ENCODE data around the gene SREBF1. TPM values are rescaled to one million over a fixed set of nuclear protein-coding genes. Genes with fewer than 3 reads are reported as not detected.

Gene SREBF1
- polyA plus RNA-seq, 1 experiment: 13.6 TPM

DNA sequence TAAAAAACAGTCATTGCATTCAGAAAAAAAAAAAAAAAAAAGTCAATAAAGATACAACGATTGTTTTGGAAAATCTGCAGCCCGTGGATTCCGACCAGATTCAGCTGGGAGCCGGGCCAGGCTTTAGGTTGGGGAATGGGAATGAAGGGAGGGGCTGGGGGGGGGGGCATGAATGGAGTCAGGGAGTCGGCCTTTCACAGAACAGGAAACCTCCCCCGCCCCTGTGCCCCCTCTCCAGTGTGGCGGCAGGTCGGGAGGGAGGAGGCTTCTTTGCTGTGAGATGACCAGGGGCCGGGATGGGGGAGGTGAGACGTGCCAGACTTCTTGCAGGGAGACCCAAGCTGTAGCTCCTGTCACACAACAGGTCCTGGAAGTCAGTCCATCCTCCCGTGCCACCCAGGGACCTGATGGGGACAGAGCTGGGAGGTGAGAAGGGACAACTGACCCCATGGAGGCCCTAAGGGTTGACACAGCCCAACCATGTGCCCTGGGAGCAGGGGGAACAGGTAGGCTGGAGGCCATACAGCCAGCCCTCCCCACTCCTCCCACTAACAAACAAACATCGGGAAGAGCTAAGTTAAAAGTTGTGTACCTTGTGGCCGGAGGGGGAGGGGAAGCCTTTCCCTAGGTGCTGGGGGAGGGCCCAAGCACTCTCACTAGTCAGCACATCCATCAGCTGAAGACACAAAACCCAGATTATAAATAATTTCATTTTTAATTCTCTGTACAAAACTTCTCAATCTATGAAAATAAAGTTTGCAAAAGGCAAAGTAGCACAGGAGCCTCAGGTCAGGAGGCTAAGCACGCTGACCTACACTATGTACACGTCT, 25.2 kb downstream of the SREBF1 start:
- TF ChIP-seq, protein P1, sequence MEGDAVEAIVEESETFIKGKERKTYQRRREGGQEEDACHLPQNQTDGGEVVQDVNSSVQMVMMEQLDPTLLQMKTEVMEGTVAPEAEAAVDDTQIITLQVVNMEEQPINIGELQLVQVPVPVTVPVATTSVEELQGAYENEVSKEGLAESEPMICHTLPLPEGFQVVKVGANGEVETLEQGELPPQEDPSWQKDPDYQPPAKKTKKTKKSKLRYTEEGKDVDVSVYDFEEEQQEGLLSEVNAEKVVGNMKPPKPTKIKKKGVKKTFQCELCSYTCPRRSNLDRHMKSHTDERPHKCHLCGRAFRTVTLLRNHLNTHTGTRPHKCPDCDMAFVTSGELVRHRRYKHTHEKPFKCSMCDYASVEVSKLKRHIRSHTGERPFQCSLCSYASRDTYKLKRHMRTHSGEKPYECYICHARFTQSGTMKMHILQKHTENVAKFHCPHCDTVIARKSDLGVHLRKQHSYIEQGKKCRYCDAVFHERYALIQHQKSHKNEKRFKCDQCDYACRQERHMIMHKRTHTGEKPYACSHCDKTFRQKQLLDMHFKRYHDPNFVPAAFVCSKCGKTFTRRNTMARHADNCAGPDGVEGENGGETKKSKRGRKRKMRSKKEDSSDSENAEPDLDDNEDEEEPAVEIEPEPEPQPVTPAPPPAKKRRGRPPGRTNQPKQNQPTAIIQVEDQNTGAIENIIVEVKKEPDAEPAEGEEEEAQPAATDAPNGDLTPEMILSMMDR (IDR thresholded peaks at IDR 0.05; ENCODE audit: low read depth, low read length): no peak
- peak overlapping the region; percentile 31 for H3K27ac ChIP-seq (ENCODE audit: low read depth, low read length)
- ChIA-PET POLR2A (interaction anchor here (0.6 kb wide), 2 partner anchors 24 to 210 kb away, joined by 3 to 4 read pairs; no protein-coding TSS in a partner anchor), CTCF (interaction anchor here (0.5 to 3.1 kb wide), 21 partner anchors 9 to 224 kb away, joined by 3 to 20 read pairs (median 4); no protein-coding TSS in a partner anchor)
- H3K27me3 ChIP-seq (ENCODE audit: control insufficient read depth, insufficient read depth, low read length): no peaks in the 10 kb centered on the region
- peaks cover 5% of the 10 kb centered on the region; the same call in 1 of the 2 replicates for H3K9me3 ChIP-seq (ENCODE audit: control insufficient read depth, insufficient read depth, low read length)
- H3K4me3 ChIP-seq (ENCODE audit: low read depth, low read length): no peak overlapping the region
- DNase-seq (ENCODE audit: low read depth, low spot score): no peak

DNA sequence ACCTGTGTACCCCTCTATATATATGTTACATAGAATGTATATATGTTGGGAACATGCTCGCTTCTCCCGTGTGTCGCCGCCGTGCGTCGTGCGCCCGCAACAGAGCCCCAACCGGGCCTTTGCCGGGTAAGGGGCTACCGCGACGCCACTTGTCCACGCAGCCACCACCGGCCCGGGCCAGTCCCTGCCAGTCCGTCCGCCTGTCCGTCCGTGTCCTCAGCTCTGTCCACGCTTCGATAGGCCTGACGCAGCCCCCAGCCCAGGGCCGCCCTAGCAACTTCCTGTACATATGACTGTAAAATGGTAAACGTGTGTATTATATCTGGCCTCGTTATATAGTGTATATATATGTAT, 25.9 kb downstream of the SREBF1 start:
- no peak overlapping the region for H3K27ac ChIP-seq (ENCODE audit: low read depth, low read length)
- TF ChIP-seq, protein P1 (IDR thresholded peaks at IDR 0.05; ENCODE audit: low read depth, low read length): no peak
- ChIA-PET POLR2A (interaction anchor here (0.6 kb wide), 2 partner anchors 23 to 211 kb away, joined by 3 to 4 read pairs; no protein-coding TSS in a partner anchor), CTCF (interaction anchor here (0.6 to 3.1 kb wide), 14 partner anchors 9 to 225 kb away, joined by 3 to 20 read pairs (median 4); no protein-coding TSS in a partner anchor)
- DNase-seq (ENCODE audit: low read depth, low spot score): no peak
- H3K4me3 ChIP-seq (ENCODE audit: low read depth, low read length): no peak overlapping the region
- H3K9me3 ChIP-seq (ENCODE audit: control insufficient read depth, insufficient read depth, low read length): peaks cover 5% of the 10 kb centered on the region; the same call in 1 of the 2 replicates
- no peaks in the 10 kb centered on the region for H3K27me3 ChIP-seq (ENCODE audit: control insufficient read depth, insufficient read depth, low read length)

DNA sequence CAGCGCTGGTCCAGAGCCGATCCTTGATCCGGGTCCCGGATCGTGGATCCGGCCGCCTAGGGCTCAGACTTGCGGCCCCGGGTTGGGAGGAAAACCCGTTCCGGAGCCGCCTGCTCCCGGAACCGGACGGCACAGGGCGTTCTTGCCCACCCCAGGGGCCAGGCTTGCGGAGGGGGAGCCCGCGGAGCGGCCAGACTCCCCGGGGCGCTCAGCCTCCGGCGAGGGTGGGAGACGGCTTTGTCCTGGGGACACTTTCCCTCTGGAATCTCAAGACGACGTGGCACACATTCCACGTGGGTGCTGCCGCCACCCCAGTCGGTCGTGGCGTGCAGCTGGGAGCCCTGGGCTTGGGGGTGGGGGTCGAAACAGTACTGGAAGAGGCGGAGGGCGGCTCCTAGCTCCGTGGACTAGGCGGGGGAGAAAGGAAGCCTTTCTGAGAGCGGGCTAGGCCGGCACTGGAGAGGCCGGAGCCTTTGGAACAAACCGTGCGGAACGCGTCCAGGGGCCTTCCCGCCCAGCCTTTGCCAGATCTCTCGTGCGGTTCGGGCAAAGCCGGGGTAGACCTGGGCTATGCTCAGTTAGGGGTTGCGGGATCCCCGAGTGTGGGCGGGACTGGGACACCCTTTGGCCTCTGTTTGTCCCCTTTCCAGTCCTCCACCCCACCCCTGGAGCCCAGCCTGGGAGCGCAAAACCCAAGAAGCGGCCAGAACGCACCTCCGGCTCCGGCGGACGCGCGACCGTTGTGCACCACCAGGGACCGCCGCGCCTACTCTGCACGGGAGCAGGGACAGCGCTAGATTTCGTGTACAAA, 26.5 kb downstream of the SREBF1 start:
- Histone ChIP-seq H3K4me3 (ENCODE audit: low read depth, low read length) (no peak overlapping the region), H3K9me3 (ENCODE audit: control insufficient read depth, insufficient read depth, low read length) (peaks cover 5% of the 10 kb centered on the region; the same call in 1 of the 2 replicates), H3K27me3 (ENCODE audit: control insufficient read depth, insufficient read depth, low read length) (no peaks in the 10 kb centered on the region), H3K27ac (ENCODE audit: low read depth, low read length) (peak overlapping the region; percentile 21)
- DNase-seq (ENCODE audit: low read depth, low spot score): no peak
- ChIA-PET CTCF (interaction anchor here (0.6 to 3.1 kb wide), 7 partner anchors 11 to 225 kb away, joined by 3 to 20 read pairs (median 5); no protein-coding TSS in a partner anchor), POLR2A (interaction anchor here (0.6 kb wide), 2 partner anchors 22 to 211 kb away, joined by 3 to 4 read pairs; no protein-coding TSS in a partner anchor)
- TF ChIP-seq, protein P1 (IDR thresholded peaks at IDR 0.05; ENCODE audit: low read depth, low read length): no peak

DNA sequence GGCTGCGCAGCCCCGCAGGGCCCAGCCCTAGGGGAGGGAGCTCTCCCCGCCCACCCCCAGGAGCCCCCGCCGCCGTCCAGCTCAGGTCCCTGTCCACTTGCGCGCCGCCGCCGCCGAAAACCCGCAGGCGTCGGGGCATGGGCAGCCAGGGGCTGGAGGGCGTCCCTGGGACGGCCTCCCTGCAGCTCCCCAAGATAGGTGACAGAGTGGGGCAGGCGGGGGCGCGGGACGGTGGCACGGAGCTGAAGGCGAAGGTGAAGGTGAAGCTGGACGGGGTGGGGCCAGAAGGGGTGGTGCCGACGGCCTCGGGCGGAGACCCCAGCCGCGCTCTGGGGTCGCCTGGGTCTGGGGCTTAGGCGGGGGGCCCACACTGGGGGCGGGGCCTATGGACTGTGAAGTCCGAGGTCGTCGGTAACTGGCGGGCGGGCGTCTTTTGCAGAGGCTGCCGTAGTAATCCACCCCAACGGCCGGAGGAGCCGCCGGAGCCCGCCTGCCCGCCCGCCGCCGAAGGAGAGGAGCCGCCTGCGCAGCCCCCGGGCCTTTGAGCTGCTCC, 27.2 kb downstream of the SREBF1 start:
- TF ChIP-seq, protein P1 (IDR thresholded peaks at IDR 0.05; ENCODE audit: low read depth, low read length): no peak
- H3K9me3 ChIP-seq (ENCODE audit: control insufficient read depth, insufficient read depth, low read length): peaks cover 5% of the 10 kb centered on the region; the same call in 1 of the 2 replicates
- no peaks in the 10 kb centered on the region for H3K27me3 ChIP-seq (ENCODE audit: control insufficient read depth, insufficient read depth, low read length)
- DNase-seq (ENCODE audit: low read depth, low spot score): no peak
- H3K27ac ChIP-seq (ENCODE audit: low read depth, low read length): no peak overlapping the region
- no peak overlapping the region for H3K4me3 ChIP-seq (ENCODE audit: low read depth, low read length)
- ChIA-PET POLR2A (no interaction called here), CTCF (interaction anchor here (0.8 to 2.1 kb wide), 3 partner anchors 77 to 224 kb away, joined by 3 to 7 read pairs (median 3); no protein-coding TSS in a partner anchor)

All from AG04450 (cell line).